ENCODE results near the gene ABHD16A. TPM values are rescaled to one million over a fixed set of nuclear protein-coding genes. Genes with fewer than 3 reads are reported as not detected.

The ABHD16A gene
- total and polyA plus RNA-seq, 2 of the 13 experiments (the other 11 are each of a cell fraction or from before 2014, with no cell fraction given) = 43.5 to 45.4 TPM

DNA sequence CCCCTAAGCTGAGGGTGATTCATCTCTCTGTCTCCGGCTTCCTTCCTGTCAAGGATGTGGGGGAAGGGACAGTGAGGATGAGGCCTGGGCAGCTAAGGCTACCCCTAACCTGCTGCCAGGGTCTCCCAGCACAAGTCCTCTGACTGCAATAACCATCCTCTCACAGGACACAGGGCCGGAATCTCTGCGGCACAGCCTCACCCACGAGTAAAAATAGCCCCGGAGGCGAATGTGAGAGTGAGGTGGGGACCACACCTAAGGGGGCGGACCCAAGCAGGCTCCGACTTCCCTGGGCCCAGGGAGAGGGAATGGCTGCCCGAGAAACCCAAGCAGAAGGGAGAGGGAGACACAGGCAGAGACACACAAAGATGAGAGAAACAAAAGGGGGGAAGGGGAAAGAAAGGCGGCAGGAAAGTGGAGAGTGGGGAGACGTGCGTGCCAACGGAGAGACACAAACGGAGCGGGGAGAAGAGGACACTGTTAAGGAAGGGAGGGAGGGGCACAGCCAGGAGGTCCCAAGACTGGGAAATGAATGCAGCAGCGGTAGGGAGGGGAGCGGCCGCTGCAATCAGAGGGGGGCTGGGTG lies 31.8 kb upstream of the ABHD16A start (continued):
- TF ChIP-seq ZNF549 (CRISPR knock-in tag; IDR thresholded peaks at IDR 0.05) (no peak), GPBP1L1 (CRISPR knock-in tag; IDR thresholded peaks at IDR 0.05) (no peak), GATA4 (IDR thresholded peaks at IDR 0.05; ENCODE audit: borderline replicate concordance, low read depth) (0 out of 2 replicates have a peak, but pooled peaks have one; percentile 16), SMC3 (IDR thresholded peaks at IDR 0.05; ENCODE audit: low read length) (no peak), HOXA9 (CRISPR knock-in tag; IDR thresholded peaks at IDR 0.05; ENCODE audit: borderline replicate concordance) (0 out of 2 replicates have a peak, but pooled peaks have one; percentile 43), SIN3B (IDR thresholded peaks at IDR 0.05; ENCODE audit: low read length) (no peak), HMG20B (CRISPR knock-in tag; conservative IDR thresholded peaks at IDR 0.05) (no peak), FOSL2 (CRISPR knock-in tag; IDR thresholded peaks at IDR 0.05) (peak; percentile 97), SNRNP70 (IDR thresholded peaks at IDR 0.05; ENCODE audit: low read depth, low read length) (no peak), ATF7-NPFF (CRISPR knock-in tag; IDR thresholded peaks at IDR 0.05; ENCODE audit: low read depth) (no peak), ZFYVE20 (CRISPR knock-in tag; IDR thresholded peaks at IDR 0.05; ENCODE audit: borderline replicate concordance, low read depth) (no peak), ATM (IDR thresholded peaks at IDR 0.05; ENCODE audit: borderline replicate concordance) (no peak), EEA1 (CRISPR knock-in tag; IDR thresholded peaks at IDR 0.05; ENCODE audit: borderline replicate concordance) (no peak)
- TF ChIP-seq, protein P1, sequence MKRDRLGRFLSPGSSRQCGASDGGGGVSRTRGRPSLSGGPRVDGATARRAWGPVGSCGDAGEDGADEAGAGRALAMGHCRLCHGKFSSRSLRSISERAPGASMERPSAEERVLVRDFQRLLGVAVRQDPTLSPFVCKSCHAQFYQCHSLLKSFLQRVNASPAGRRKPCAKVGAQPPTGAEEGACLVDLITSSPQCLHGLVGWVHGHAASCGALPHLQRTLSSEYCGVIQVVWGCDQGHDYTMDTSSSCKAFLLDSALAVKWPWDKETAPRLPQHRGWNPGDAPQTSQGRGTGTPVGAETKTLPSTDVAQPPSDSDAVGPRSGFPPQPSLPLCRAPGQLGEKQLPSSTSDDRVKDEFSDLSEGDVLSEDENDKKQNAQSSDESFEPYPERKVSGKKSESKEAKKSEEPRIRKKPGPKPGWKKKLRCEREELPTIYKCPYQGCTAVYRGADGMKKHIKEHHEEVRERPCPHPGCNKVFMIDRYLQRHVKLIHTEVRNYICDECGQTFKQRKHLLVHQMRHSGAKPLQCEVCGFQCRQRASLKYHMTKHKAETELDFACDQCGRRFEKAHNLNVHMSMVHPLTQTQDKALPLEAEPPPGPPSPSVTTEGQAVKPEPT (CRISPR knock-in tag; IDR thresholded peaks at IDR 0.05; ENCODE audit: low read depth) = no peak
- TF ChIP-seq, protein P2, sequence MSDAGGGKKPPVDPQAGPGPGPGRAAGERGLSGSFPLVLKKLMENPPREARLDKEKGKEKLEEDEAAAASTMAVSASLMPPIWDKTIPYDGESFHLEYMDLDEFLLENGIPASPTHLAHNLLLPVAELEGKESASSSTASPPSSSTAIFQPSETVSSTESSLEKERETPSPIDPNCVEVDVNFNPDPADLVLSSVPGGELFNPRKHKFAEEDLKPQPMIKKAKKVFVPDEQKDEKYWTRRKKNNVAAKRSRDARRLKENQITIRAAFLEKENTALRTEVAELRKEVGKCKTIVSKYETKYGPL (CRISPR knock-in tag; IDR thresholded peaks at IDR 0.05) = 0 out of 2 replicates have a peak, but pooled peaks have one; percentile 21
- TF ChIP-seq, protein P3, sequence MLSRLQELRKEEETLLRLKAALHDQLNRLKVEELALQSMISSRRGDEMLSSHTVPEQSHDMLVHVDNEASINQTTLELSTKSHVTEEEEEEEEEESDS (CRISPR knock-in tag; IDR thresholded peaks at IDR 0.05; ENCODE audit: borderline replicate concordance) = no peak
- TF ChIP-seq, protein P4, sequence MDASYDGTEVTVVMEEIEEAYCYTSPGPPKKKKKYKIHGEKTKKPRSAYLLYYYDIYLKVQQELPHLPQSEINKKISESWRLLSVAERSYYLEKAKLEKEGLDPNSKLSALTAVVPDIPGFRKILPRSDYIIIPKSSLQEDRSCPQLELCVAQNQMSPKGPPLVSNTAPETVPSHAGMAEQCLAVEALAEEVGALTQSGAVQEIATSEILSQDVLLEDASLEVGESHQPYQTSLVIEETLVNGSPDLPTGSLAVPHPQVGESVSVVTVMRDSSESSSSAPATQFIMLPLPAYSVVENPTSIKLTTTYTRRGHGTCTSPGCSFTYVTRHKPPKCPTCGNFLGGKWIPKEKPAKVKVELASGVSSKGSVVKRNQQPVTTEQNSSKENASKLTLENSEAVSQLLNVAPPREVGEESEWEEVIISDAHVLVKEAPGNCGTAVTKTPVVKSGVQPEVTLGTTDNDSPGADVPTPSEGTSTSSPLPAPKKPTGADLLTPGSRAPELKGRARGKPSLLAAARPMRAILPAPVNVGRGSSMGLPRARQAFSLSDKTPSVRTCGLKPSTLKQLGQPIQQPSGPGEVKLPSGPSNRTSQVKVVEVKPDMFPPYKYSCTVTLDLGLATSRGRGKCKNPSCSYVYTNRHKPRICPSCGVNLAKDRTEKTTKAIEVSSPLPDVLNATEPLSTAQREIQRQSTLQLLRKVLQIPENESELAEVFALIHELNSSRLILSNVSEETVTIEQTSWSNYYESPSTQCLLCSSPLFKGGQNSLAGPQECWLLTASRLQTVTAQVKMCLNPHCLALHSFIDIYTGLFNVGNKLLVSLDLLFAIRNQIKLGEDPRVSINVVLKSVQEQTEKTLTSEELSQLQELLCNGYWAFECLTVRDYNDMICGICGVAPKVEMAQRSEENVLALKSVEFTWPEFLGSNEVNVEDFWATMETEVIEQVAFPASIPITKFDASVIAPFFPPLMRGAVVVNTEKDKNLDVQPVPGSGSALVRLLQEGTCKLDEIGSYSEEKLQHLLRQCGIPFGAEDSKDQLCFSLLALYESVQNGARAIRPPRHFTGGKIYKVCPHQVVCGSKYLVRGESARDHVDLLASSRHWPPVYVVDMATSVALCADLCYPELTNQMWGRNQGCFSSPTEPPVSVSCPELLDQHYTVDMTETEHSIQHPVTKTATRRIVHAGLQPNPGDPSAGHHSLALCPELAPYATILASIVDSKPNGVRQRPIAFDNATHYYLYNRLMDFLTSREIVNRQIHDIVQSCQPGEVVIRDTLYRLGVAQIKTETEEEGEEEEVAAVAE (CRISPR knock-in tag; IDR thresholded peaks at IDR 0.05; ENCODE audit: borderline replicate concordance) = no peak; the same call in 1 of the 2 replicates
- TF ChIP-seq, protein P5, sequence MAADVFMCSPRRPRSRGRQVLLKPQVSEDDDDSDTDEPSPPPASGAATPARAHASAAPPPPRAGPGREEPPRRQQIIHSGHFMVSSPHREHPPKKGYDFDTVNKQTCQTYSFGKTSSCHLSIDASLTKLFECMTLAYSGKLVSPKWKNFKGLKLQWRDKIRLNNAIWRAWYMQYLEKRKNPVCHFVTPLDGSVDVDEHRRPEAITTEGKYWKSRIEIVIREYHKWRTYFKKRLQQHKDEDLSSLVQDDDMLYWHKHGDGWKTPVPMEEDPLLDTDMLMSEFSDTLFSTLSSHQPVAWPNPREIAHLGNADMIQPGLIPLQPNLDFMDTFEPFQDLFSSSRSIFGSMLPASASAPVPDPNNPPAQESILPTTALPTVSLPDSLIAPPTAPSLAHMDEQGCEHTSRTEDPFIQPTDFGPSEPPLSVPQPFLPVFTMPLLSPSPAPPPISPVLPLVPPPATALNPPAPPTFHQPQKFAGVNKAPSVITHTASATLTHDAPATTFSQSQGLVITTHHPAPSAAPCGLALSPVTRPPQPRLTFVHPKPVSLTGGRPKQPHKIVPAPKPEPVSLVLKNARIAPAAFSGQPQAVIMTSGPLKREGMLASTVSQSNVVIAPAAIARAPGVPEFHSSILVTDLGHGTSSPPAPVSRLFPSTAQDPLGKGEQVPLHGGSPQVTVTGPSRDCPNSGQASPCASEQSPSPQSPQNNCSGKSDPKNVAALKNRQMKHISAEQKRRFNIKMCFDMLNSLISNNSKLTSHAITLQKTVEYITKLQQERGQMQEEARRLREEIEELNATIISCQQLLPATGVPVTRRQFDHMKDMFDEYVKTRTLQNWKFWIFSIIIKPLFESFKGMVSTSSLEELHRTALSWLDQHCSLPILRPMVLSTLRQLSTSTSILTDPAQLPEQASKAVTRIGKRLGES (CRISPR knock-in tag; IDR thresholded peaks at IDR 0.05; ENCODE audit: borderline replicate concordance) = no peak
